ENCODE results near the gene GRID2. TPM values are rescaled to one million over a fixed set of nuclear protein-coding genes. Genes with fewer than 3 reads are reported as not detected.
"Not testable (repeated sequence)": the region's sequence is repeated elsewhere in the genome, so short reads cannot be mapped to it uniquely, and the experiment has no call there.

The GRID2 gene
- polyA plus RNA-seq, 1 donor from 2014 or later = not detected

DNA sequence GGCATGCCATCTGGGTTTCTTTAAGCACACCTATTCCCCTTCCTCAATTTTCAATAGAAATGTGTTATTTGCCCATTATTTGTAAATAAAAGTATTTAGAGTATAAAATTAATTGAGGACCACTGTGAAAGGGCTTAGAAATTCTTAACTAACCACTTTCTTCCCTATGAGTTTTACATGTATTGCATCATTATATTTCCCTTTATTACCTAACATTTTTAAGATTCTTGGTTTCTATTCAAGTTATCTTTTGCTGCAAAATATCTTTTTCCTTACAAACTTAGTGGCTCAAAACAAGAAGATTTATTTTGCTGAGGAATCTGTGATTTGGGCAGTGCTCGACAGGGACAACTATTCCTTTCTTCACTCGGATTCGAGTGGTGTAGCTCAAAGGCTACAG lies 40.5 kb downstream of the GRID2 start:
- H3K36me3 Mint-ChIP-seq = no peaks in the 10 kb centered on the region
- no peaks in the 10 kb centered on the region for H3K27me3 Mint-ChIP-seq
- H3K4me3 Mint-ChIP-seq = no peak overlapping the region
- no peak overlapping the region for H3K27ac Mint-ChIP-seq
- peaks cover 0 to 3% (median 3%) of the 10 kb centered on the region in 3 donors for H3K9me3 Mint-ChIP-seq
- no peaks in the 10 kb centered on the region for H3K4me1 Mint-ChIP-seq

DNA sequence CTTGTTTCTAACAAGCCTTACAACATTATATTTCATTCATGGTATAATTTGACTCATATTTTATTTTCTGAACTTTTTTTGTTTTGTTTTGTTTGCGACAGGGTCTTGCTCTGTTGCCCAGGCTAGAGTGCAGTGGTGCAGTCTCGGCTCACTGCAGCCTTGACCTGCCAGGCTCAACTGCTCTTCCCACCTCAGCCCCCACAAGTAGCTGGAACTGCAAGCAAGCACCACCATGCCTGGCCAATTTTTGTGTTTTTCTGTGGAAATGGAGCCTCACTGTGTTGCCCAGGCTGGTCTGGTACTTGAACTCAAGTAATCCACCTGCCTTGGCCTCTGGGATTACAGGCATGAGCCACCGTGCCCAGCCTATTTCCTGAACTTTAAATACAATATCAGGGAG lies 42.5 kb downstream of the GRID2 start:
- Mint-ChIP-seq H3K9me3 (peaks cover 3% of the 10 kb centered on the region in 3 donors), H3K4me3 (no peak overlapping the region), H3K27me3 (no peaks in the 10 kb centered on the region), H3K27ac (no peak overlapping the region), H3K36me3 (no peaks in the 10 kb centered on the region), H3K4me1 (no peaks in the 10 kb centered on the region)

DNA sequence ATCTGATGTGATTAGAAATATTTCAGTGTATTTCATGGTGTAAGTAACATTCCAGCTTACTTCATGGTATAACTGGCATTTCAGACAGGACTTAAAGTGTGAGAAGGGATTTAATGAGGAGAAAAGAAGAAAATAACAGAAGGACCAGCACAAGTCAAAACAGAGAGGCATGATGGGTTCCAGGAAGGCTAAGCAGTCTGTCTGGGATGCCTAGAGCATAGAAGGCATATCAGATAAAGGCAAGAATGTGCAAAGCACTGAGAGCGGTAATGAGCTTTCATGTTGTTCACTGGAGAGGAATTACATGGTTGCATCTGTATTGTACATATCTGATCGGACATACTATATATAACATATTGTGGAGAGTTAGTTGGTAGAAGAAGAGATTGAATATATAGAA lies 54.2 kb downstream of the GRID2 start:
- Mint-ChIP-seq H3K4me3 (no peak overlapping the region), H3K27ac (no peak overlapping the region), H3K27me3 (no peaks in the 10 kb centered on the region), H3K9me3 (peaks cover 0 to 2% (median 0%) of the 10 kb centered on the region in 3 donors), H3K4me1 (no peaks in the 10 kb centered on the region), H3K36me3 (no peaks in the 10 kb centered on the region)

DNA sequence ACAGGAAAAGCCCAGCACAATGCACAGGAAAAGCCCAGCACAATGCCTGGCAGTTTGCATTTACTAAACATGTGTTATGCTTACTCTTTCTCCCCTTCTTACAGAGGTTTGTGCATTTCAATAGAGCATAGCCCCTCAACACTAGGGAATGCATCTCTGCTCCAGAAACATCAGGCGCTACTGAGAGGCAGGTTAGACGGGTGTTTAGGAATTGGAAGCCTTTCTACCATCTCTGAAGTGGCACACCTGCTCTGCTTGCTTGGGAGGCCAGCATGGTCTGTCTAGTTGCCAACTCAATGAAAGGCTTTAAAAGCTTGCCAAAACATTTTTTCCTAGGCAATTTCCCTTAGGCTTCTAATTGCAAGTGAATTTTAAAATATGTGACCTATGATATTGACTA lies 55.7 kb downstream of the GRID2 start:
- no peak overlapping the region for H3K27ac Mint-ChIP-seq
- no peaks in the 10 kb centered on the region for H3K36me3 Mint-ChIP-seq
- H3K27me3 Mint-ChIP-seq = no peaks in the 10 kb centered on the region

DNA sequence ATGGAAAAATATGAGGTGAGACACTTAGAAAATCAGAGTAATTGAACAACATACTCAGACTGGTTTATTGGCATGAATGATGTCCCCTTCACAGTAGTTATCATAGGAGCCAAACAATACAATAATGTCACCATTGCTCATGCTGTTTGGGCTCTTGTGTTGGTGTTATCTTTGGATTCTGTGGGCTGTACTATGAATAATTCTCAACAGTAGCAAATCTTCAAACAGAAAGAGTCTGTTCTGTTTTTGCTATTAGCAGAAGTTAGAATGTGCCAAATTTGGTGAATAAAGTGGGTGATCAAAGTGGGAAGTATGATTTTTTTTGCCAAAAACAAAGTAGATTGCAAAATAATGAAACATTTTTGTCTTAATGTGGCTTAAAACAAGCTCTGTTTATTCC lies 58.3 kb downstream of the GRID2 start:
- Mint-ChIP-seq H3K36me3 (no peaks in the 10 kb centered on the region), H3K4me1 (no peaks in the 10 kb centered on the region), H3K27ac (no peak overlapping the region), H3K4me3 (no peak overlapping the region), H3K9me3 (peaks cover 0 to 2% (median 0%) of the 10 kb centered on the region in 3 donors), H3K27me3 (no peaks in the 10 kb centered on the region)

More for the DNA sequence above, 55.7 kb downstream of the GRID2 start:
- Mint-ChIP-seq H3K4me3 (no peak overlapping the region), H3K4me1 (no peaks in the 10 kb centered on the region), H3K9me3 (peaks cover 0 to 2% (median 0%) of the 10 kb centered on the region in 3 donors)

DNA sequence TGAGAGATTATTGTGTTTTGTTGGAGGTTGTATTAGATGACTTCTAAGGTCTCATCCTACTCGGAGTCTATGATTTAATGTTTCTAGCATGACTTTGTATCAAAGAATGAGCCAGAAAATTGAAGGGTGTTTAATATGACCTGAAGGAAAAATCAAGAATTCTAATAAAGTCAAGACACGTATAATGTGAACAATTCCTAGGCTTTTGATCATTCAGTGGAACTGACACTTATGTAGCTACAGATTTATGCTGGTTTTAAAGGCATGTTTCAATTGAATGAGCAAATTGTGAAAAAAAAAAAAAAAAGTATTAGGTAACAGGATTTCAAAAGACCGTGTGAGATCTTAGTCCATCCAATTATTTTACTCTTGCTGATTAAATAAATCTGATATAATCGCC lies 64.9 kb downstream of the GRID2 start:
- Mint-ChIP-seq H3K4me1 (no peaks in the 10 kb centered on the region), H3K27ac (no peak overlapping the region), H3K27me3 (no peaks in the 10 kb centered on the region), H3K9me3 (peaks cover 2 to 8% (median 3%) of the 10 kb centered on the region in 3 donors), H3K4me3 (no peak overlapping the region), H3K36me3 (no peaks in the 10 kb centered on the region)

DNA sequence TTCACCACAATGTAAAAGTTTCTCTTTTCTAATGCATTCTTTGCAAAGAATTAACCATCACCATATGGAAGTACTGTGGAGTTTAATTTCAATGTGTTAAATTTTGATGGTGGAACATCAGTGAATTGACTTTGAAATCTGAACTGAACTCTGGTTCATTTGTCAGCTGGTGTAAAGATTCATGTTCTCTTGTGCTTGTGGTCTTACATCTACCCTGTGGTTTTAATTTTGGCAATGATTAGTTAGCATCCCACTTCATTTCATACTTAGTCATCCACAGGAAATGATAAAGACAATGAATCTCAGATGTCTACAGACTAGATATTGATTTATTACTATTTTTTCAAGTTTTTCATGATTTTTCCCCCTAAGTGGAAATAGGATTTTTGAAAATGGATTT lies 77.8 kb downstream of the GRID2 start:
- Mint-ChIP-seq H3K4me1 (no peaks in the 10 kb centered on the region), H3K27me3 (no peaks in the 10 kb centered on the region), H3K9me3 (peaks cover 0 to 7% (median 0%) of the 10 kb centered on the region in 3 donors), H3K36me3 (no peaks in the 10 kb centered on the region), H3K4me3 (no peak overlapping the region), H3K27ac (no peak overlapping the region)

DNA sequence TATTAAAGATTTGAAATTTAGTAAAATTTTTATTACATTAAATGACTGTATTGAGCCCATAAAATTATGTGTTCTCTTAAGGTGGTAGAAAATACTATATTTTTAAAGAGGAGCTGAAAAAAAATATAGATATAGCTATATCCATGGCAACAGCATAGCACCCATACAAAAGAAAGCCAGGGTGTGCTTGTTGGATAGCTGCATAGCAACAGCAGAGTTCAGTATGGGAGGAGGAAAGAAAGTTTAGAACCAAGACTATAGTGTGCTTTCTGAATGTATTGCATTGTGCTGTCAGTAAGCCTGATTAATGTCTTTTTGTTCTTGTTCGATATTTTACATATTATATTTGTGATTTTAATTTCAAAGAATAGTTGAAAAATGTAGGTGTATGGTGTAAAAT lies 78.4 kb downstream of the GRID2 start:
- H3K27me3 Mint-ChIP-seq = no peaks in the 10 kb centered on the region
- H3K4me3 Mint-ChIP-seq = no peak overlapping the region
- H3K27ac Mint-ChIP-seq = no peak overlapping the region
- H3K36me3 Mint-ChIP-seq = no peaks in the 10 kb centered on the region
- H3K4me1 Mint-ChIP-seq = no peaks in the 10 kb centered on the region
- peaks cover 0 to 4% (median 0%) of the 10 kb centered on the region in 3 donors for H3K9me3 Mint-ChIP-seq

DNA sequence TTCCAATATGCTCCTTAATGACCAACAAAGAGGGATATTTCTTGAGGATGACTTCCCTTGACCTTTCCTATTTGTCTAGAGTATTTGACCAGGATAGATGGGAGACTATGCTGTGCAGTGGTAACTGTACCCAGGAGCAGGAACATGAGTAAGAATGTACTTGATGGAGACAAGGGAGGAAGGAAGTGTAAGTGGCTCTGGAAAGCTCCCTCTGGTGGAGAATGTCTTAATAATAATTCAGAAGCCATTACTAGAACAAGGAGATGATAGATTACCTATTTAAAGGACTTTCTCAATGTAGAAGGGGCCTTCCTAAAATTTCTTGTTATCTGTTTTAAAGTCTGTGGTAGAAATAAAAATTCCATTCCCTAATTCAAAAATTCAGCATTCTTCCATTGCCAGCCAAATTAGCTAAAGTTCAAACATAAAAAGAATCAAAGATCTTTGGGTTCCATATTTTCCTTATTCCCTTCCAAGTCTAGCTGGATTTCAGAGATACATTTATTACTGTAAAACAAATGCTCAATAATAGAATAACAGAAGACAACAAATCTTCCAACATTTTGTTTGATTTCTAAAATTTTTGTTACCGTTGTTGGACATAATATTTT lies 83.8 kb downstream of the GRID2 start:
- no peaks in the 10 kb centered on the region for H3K9me3 Mint-ChIP-seq
- no peaks in the 10 kb centered on the region for H3K27me3 Mint-ChIP-seq
- no peak overlapping the region for H3K27ac Mint-ChIP-seq
- H3K36me3 Mint-ChIP-seq = no peaks in the 10 kb centered on the region
- H3K4me1 Mint-ChIP-seq = peaks cover 0 to 2% (median 0%) of the 10 kb centered on the region in 3 donors
- no peak overlapping the region for H3K4me3 Mint-ChIP-seq

DNA sequence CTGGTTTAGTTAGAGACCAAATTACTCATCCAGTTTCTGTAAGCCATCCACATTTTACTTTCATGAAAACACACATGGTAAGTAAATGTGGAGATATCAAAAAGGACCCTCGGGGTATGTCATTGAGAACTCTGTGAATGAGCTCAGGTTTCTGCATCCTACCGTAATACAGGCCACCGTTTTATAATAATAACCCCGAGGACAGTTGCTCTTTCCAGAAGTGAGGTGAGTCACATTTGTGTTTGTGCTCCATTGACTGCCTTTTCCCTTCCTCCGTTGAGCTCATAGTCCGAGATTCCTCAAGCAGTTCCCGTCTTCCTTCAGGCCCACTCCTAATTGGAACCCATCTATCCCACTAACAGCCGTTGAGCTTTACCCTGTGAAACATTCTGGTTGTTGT lies 95.3 kb downstream of the GRID2 start:
- Mint-ChIP-seq H3K4me3 (no peak overlapping the region), H3K27ac (no peak overlapping the region), H3K9me3 (peaks cover 0 to 5% (median 4%) of the 10 kb centered on the region in 3 donors), H3K4me1 (no peaks in the 10 kb centered on the region), H3K27me3 (no peaks in the 10 kb centered on the region), H3K36me3 (no peaks in the 10 kb centered on the region)

DNA sequence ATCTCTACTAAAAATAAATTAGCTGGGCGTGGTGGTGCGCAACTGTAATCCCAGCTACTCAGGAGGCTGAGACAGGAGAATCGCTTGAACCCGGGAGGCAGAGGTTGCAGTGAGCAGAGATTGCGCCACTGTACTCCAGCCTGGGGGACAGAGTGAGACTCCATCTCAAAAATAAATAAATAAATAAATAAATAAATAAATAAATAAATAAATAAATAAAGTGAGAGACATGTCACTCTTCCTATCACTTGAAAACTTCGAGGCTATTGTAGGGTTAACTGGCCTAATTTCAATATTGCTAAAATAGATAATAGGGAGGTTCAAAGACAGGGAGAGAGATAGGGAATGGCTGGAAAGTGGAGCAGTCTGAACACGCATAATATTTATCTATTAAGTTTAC lies 99.8 kb downstream of the GRID2 start:
- not testable (repeated sequence) for H3K36me3 Mint-ChIP-seq, H3K27me3 Mint-ChIP-seq, H3K9me3 Mint-ChIP-seq, H3K4me3 Mint-ChIP-seq, H3K27ac Mint-ChIP-seq, H3K4me1 Mint-ChIP-seq

DNA sequence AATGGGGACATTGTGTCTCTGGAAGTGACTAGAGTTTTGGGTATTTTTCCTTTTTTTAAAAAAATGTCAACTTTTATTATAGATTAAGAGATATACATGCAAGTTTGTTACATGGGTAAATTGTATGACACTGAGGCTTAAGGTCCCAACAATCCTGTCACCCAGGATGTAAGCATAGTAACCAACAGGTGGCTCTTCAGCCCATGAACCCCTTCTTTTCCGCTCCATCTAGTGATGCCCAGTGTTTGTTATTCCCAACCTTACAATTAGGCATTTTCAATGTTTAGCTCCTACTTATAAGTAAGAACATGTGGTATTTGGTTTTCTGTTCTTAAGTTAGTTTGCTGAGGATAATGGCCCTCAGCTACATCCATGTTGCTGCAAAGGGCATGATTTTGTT lies 102.7 kb downstream of the GRID2 start:
- no peak overlapping the region for H3K27ac Mint-ChIP-seq
- no peaks in the 10 kb centered on the region for H3K27me3 Mint-ChIP-seq
- peaks cover 0 to 4% (median 3%) of the 10 kb centered on the region in 3 donors for H3K9me3 Mint-ChIP-seq
- H3K36me3 Mint-ChIP-seq = no peaks in the 10 kb centered on the region
- no peaks in the 10 kb centered on the region for H3K4me1 Mint-ChIP-seq
- no peak overlapping the region for H3K4me3 Mint-ChIP-seq

DNA sequence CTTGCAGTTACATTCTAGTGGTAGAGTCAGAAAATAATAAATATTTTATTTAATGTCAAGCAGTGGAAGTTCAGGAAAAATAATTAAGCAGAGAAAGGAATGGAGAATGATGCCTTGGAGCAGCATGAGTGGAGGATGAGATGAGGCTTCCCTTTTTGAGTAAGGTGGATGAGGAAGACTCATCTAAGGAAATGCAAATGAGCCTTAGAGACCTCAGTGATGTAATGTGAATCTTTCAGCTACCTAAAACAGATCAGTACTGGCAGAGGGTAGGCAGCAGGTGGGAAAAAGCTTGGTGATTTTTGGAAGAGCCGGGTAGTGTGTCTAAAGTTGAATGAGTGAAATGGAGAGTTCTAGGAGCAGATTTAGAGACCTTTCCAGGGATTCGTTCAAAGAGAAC lies 118.2 kb downstream of the GRID2 start:
- Mint-ChIP-seq H3K9me3 (peaks cover 0 to 3% (median 1%) of the 10 kb centered on the region in 3 donors), H3K4me1 (no peaks in the 10 kb centered on the region), H3K27me3 (no peaks in the 10 kb centered on the region), H3K4me3 (no peak overlapping the region), H3K27ac (no peak overlapping the region), H3K36me3 (no peaks in the 10 kb centered on the region)

DNA sequence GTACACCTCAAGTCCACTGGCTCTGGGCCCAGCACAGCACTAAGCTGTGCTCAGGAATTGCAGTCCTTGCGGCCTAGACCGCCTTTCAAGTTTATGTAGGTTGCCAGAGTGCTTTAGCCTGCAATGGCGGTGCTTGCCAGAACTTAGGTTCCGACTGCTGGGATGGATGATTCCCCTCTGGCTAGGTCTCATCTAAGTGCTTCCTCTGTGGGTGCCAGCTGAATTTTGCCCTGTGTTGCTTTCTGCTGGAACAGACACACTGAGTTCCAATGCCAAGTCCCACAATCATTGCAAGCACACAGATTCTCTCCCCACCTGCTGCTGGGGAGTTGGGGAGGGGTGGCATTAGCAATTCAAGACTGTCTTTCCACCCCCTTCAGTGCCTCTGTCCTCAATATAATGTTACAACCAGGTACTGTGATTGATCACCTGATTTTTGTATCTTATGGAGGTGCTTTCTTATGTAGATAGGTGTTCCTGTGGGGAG lies 129.5 kb downstream of the GRID2 start:
- H3K27me3 Mint-ChIP-seq = no peaks in the 10 kb centered on the region
- peaks cover 2 to 12% (median 2%) of the 10 kb centered on the region in 3 donors for H3K9me3 Mint-ChIP-seq
- H3K27ac Mint-ChIP-seq = no peak overlapping the region
- H3K4me1 Mint-ChIP-seq = no peaks in the 10 kb centered on the region
- no peak overlapping the region for H3K4me3 Mint-ChIP-seq
- H3K36me3 Mint-ChIP-seq = no peaks in the 10 kb centered on the region

DNA sequence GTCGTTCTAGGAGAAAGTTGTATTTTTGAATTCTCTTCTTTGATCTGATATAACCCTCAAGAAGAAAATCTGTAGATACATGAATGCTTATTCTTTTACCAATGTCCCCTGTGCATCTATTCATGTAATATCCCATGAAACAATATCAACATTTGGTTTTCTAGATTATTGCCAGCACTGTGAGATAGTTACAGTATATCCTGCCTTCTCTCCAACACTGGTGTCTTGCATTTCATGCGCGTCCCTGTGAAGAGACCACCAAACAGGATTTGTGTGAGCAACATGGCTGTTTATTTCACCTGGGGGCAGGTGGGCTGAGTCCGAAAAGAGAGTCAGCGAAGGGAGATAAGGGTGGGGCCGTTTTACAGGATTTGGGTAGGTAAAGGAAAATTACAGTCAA lies 135.0 kb downstream of the GRID2 start:
- H3K27ac Mint-ChIP-seq, H3K36me3 Mint-ChIP-seq, H3K4me1 Mint-ChIP-seq: not testable (repeated sequence)

DNA sequence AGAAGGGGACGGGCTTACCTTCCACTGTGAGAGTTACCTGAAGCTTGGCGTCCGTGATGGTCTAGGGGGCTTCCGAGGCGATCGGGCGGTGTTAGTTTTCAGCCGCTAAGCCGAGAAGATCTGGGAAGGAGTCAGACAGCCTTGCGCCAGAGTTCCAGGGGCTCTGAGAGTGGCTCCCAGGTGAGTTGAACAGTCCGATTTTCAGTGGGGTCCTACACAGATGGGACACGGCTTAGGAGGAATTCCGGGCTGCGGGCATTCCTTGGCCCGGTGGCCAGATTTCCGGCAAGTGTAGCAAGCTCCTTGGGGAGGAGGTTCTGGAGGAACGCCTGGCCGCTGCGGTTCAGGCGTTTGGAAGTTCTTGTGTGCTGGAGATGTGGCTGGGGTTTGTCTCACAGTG lies 138.4 kb downstream of the GRID2 start:
- H3K27ac Mint-ChIP-seq = not testable (repeated sequence)

More for the DNA sequence above, 135.0 kb downstream of the GRID2 start:
- not testable (repeated sequence) for H3K4me3 Mint-ChIP-seq, H3K9me3 Mint-ChIP-seq, H3K27me3 Mint-ChIP-seq

More for the DNA sequence above, 138.4 kb downstream of the GRID2 start:
- H3K9me3 Mint-ChIP-seq, H3K36me3 Mint-ChIP-seq, H3K27me3 Mint-ChIP-seq, H3K4me1 Mint-ChIP-seq, H3K4me3 Mint-ChIP-seq: not testable (repeated sequence)
